RWPE2 (cell line): Measurements from ENCODE around the gene GRB10.

Experiments used
- ATAC-seq: fragments of 200-7000 bp; cut with Tn5 transposase; 3 replicates; pipeline ENCODE4 v1.9.1; 2021; ENCODE audit warnings: low read depth
- DNase-seq: peaks from one replicate; pipeline ENCODE4 v3.0.0-alpha.2; 2020; ENCODE audit warnings: low spot score
- H3K27ac ChIP-seq: fragments of 450-650 bp; 2 replicates; pipeline ENCODE4 v1.5.1; 2017; ENCODE audit warnings: mild to moderate bottlenecking; ENCODE audit not compliant: poor library complexity, severe bottlenecking
- H3K27me3 ChIP-seq: fragments of 250-450 bp; sonication (Bioruptor Pico); 2 replicates; pipeline ENCODE4 v1.5.1; 2021; ENCODE audit warnings: mild to moderate bottlenecking, moderate library complexity; ENCODE audit not compliant: insufficient read depth, poor library complexity, severe bottlenecking
- H3K36me3 ChIP-seq: fragments of 250-450 bp; sonication (Bioruptor Pico); 2 replicates; pipeline ENCODE4 v1.5.1; 2020; ENCODE audit warnings: low read depth, mild to moderate bottlenecking, moderate library complexity
- H3K4me1 ChIP-seq: fragments of 250-450 bp; sonication (Bioruptor Pico); 2 replicates; pipeline ENCODE4 v1.5.1; 2021; ENCODE audit warnings: mild to moderate bottlenecking, moderate library complexity; ENCODE audit not compliant: insufficient read depth, poor library complexity, severe bottlenecking
- H3K4me3 ChIP-seq: fragments of 250-450 bp; sonication (Bioruptor Pico); 2 replicates; pipeline ENCODE4 v1.5.1; 2021; ENCODE audit warnings: mild to moderate bottlenecking, moderate library complexity; ENCODE audit not compliant: severe bottlenecking
- H3K9me3 ChIP-seq: fragments of 250-450 bp; sonication (Bioruptor Pico); 2 replicates; pipeline ENCODE4 v1.5.1; 2021; ENCODE audit warnings: mild to moderate bottlenecking, moderate library complexity; ENCODE audit not compliant: severe bottlenecking
- TF ChIP-seq, protein P1 (sequence below): fragments of 450-650 bp; IDR thresholded peaks from one replicate; pipeline ENCODE4 v1.5.1; 2017; ENCODE audit warnings: mild to moderate bottlenecking, moderate library complexity; ENCODE audit not compliant: poor library complexity, severe bottlenecking

GRB10 gene

DNA sequence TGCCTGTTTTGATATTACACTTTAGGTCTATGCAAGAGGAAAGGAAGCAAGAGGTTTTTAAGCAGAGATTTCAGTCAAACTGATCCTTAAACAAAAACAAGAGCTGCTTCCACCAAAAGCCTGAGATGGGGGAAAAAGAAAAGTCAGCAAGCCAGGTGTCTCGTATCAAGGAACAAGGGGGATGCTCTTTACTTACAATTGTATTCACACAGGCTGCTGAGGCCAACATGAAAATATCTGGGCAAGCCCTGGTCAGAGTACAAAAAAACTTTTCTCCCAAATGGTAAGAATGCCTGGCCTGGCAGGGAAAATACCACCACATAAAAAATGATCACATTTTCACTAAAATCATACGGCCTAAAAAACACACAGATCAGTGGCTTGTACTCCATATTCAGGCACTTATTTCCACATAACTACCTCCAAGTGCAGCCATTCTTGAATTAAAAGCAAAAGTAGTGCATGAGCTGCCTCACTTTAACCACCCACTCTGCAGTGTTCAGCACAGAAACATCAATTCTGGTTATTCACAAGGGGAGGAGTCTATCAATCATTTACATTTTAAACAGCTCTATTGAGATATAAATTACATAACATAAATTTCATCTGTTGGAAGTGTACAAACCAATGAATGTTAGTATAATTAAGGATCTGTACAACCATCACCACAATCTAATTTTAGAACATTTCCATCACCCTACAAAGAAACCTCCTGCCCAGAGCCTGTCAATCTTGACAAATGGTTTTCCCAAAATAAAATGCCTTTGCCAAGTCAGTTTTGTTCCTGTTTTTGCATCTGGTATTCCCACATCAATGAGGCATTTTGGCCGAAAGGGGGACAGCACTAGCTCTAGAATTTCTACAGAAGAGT lies 70.2 kb downstream of the GRB10 start:
- H3K4me1 ChIP-seq: peaks cover 21% of the 10 kb centered on the region

DNA sequence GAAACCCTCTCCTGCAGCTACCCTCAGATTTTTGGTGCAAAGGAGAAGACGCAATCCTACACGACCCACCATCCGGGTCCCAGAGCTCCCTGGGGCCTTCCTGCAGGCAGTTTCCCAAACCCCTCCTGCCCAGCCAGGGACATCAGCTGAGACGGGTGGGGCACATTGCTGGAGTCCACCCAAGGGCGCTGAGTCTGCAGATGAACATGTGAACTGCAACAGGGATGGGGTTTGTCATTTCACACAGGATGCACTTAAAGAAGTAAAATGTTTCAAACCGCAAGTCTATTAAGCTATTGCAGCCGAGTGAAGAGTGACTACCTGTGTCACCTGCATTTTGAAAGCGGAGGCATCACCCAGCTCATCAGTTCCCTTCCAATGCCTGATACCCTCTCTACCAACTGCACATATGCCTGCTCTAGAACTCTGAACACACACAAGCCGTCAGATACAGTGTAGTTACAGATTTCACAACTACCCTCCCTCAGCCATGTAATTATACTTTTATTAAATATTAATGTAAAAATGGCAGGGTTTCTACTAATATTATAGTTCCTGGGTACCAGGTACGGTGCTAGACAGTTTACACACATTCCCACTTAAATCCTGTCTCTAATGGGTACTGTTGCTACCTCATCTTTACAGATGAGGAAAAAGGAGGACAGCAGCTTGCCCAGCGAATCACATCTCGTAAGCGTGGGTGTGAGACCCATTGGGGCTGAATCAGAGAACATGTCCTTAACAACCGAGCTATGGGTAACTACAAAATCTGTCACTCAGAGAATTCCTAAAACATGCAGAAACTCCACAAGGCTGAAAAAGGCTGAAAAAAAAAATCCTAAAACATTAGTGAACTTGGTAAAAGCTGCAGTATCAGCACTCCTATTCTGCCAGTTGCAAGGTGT lies 71.2 kb downstream of the GRB10 start:
- DNase-seq (no peak), ATAC-seq (peak; percentile 30)
- H3K27ac ChIP-seq: peak overlapping the region; percentile 8
- peaks cover 30% of the 10 kb centered on the region for H3K4me1 ChIP-seq
- H3K4me3 ChIP-seq: no peak overlapping the region
- H3K9me3 ChIP-seq: no peaks in the 10 kb centered on the region
- no peaks in the 10 kb centered on the region for H3K27me3 ChIP-seq
- TF ChIP-seq, protein P1, sequence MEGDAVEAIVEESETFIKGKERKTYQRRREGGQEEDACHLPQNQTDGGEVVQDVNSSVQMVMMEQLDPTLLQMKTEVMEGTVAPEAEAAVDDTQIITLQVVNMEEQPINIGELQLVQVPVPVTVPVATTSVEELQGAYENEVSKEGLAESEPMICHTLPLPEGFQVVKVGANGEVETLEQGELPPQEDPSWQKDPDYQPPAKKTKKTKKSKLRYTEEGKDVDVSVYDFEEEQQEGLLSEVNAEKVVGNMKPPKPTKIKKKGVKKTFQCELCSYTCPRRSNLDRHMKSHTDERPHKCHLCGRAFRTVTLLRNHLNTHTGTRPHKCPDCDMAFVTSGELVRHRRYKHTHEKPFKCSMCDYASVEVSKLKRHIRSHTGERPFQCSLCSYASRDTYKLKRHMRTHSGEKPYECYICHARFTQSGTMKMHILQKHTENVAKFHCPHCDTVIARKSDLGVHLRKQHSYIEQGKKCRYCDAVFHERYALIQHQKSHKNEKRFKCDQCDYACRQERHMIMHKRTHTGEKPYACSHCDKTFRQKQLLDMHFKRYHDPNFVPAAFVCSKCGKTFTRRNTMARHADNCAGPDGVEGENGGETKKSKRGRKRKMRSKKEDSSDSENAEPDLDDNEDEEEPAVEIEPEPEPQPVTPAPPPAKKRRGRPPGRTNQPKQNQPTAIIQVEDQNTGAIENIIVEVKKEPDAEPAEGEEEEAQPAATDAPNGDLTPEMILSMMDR: no peak
- H3K36me3 ChIP-seq: no peaks in the 10 kb centered on the region

More for the DNA sequence above, 70.2 kb downstream of the GRB10 start:
- Histone ChIP-seq H3K4me3 (no peak overlapping the region), H3K9me3 (no peaks in the 10 kb centered on the region), H3K36me3 (no peaks in the 10 kb centered on the region), H3K27ac (no peak overlapping the region), H3K27me3 (no peaks in the 10 kb centered on the region)
- ATAC-seq (no peak), DNase-seq (no peak)
- TF ChIP-seq, protein P1: no peak

DNA sequence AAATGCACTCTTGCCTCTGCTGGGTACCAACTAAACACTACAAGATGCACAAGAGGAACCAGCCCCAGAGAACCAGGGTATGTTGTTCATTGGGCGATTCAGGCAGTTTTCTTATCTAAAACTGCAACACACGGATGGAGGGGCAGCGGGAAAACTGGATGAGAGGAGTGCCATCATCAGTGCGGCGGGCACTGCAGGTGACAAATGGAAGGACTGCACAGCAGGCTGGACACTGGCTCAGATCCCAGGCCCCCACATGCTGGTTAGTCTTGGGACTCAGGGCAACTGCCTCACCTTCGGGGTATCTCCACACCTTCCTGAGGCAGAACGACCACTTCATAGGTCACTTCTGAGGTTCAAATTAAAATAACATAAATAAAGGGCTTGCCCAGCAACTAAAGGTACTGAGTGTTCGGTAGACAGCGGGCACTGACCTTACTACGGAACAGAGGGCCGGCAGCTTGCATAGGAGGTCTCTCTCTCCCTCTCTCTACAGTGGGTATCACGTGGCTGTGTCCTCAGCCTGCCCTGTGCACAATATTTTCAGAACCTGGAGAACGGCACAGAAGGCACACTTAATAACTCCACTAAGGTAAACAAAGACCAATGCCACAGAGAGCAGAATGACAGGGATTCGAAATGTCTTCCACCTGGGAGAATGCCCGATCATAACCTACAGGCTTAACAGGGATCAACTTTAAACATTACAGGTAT lies 72.1 kb downstream of the GRB10 start:
- H3K27ac ChIP-seq: peak overlapping the region; percentile 8

DNA sequence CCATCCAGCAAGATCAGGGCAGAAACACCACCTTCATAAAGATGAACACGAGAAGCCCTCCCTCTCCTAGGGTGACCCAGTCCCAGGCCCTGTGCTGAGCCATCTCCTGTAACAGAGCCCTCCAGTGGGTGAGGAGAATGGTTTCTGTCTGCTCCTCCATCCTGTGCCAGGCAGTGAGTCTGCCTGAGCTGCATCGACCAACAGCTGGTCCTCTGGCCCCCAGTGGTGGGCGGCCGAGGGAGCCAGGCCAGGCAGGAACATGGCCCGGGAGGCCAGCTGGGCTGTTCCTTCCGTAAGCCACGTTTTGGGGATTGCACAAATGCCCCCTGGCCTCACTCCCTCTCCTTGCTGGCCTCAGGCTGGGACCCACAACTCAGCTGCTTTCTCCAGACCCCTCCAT lies 73.5 kb downstream of the GRB10 start:
- Histone ChIP-seq H3K27ac (no peak overlapping the region), H3K4me3 (no peak overlapping the region), H3K27me3 (no peaks in the 10 kb centered on the region), H3K36me3 (no peaks in the 10 kb centered on the region), H3K4me1 (peaks cover 22% of the 10 kb centered on the region), H3K9me3 (no peaks in the 10 kb centered on the region)
- ATAC-seq: no peak
- DNase-seq: no peak
- TF ChIP-seq, protein P1: no peak

More for the DNA sequence above, 72.1 kb downstream of the GRB10 start:
- H3K27me3 ChIP-seq: no peaks in the 10 kb centered on the region
- peaks cover 33% of the 10 kb centered on the region for H3K4me1 ChIP-seq
- DNase-seq: no peak
- no peaks in the 10 kb centered on the region for H3K9me3 ChIP-seq
- no peak for ATAC-seq
- no peaks in the 10 kb centered on the region for H3K36me3 ChIP-seq
- no peak overlapping the region for H3K4me3 ChIP-seq
- TF ChIP-seq, protein P1: no peak
